DMS153 (cell line): ENCODE measurements around the gene TNFAIP1.
"Not testable (repeated sequence)": the region's sequence is repeated elsewhere in the genome, so short reads cannot be mapped to it uniquely, and the experiment has no call there.

Experiments used
- DNase-seq: peaks from one replicate; lab custom pipeline; 2025; lab: John Stamatoyannopoulos, UW

Gene TNFAIP1, protein sequence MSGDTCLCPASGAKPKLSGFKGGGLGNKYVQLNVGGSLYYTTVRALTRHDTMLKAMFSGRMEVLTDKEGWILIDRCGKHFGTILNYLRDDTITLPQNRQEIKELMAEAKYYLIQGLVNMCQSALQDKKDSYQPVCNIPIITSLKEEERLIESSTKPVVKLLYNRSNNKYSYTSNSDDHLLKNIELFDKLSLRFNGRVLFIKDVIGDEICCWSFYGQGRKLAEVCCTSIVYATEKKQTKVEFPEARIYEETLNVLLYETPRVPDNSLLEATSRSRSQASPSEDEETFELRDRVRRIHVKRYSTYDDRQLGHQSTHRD

DNA sequence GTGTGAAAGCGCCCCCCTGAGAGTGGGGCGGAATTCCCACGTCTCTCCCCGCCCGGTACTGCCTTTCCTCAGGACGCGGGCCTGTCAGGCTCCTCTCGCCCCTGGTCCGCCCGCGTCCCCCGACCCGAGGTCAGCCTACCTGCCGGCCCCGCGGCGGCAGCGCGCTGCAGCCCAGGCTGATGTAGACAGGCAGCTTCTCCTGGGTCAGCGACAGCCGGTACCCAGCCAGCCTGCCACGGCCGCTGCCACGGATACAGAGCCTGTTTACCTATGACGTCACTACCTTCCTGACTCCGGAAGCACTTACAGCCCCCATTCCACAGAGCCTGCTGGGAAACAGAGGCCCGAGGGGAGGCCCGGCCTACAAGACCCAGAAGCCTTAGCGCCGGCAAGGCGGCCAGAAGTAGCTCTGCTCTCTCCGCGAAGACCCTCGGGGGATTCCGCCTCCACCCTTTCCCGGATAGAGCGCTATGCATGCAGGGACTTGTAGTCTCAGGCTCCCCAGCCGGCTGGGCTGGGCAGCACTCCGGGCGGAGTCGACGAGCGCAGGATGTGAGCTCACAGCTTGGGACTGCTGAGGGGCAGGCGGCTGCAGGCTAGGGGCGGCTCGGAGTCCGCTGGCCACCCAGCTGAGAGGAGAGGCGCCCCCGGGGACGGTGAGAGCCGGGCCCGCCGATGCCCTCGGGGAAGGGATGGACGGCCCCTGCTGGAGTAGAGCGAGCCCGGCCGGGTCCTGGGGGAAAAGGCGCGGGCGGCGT is at the start of gene TNFAIP1, which contains the start of gene IFT20:
Gene TNFAIP1 (plus strand): TSS at position 561 of the 758 bp plus-strand sequence. CDS start 3,761 bp downstream, outside the sequence.
Gene IFT20 (minus strand): TSS at position 272 of the 758 bp plus-strand sequence. CDS start 3,487 bp downstream, outside the sequence.
- peak; percentile 100 for DNase-seq

DNA sequence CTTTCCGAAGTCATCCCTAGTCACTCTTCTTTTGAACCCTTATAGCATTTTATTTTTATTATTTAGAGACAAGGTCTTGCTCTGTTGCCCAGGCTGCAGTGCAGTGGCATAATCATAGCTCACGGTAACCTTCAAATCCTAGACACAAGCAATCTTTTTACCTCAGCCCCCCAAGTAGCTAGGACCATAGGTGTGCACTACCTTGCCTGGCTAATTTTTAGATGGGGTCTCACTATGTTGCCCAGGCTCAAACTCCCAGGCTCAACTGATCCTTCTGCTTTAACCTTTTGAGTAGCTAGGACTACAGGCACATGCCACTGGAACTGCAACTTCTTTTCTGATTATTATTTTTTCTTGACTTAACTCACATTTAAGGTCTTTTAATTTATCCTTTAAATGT is 49.6 kb upstream of the TNFAIP1 start:
- DNase-seq = no peak

DNA sequence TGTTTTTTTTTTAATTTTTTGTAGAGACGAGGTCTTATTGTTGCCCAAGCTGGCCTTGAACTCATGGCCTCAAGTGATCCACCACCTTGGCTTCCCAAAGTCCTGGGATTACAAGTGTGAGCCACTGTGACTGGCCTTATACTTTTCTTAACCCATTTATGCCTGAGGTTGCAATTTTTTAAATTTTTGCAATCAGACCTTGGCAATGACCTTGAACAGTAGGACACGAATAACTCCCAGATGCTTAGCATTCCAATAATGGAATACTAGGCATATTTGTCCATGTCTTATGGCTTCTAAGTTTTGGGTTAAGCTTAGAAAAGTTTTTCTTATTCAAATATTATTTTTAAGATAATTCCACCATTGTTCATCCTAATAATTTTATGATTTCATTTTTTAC is 44.9 kb upstream of the TNFAIP1 start:
- DNase-seq = no peak

DNA sequence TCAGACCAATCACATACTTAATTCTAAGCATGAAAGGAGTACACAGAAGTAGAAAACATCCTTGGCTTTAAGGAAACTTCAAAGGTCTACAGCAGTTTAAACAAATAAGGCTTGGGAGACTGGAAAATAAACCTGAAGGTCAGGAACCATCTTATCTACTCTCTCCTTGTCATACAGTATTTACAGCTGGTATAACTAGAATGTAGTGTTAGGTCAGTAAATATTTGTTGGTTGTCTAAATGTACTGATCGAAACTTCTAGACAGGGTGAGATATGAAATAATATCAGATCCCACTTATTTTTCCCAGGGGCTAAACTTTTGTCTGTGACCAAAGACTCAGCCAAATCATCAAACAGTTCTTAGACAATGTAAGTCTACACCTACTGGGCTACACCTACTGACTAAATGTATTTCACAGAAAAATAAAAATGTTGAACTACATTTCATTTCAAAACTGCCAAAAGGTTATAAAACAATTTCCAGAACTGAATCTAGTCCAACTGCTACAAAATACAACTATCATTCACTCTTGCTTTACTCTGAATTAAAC is 43.7 kb upstream of the TNFAIP1 start:
- no peak for DNase-seq

DNA sequence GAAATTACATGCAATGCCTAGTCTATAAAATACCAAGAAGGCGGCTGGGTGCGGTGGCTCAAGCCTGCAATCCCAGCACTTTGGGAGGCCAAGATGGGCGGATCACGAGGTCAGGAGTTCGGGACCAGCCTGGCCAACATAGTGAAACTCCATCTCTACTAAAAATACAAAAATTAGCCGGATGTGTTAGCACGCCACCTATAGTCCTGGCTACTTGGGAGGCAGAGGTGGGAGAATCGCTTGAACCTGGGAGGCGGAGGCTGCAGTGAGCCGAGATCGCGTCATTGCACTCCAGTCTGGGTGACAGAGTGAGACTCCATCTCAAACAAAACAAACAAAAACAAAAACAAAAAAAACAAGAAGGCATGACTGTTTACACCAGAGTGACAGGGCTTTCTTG is 42.7 kb upstream of the TNFAIP1 start:
- not testable (repeated sequence) for DNase-seq

DNA sequence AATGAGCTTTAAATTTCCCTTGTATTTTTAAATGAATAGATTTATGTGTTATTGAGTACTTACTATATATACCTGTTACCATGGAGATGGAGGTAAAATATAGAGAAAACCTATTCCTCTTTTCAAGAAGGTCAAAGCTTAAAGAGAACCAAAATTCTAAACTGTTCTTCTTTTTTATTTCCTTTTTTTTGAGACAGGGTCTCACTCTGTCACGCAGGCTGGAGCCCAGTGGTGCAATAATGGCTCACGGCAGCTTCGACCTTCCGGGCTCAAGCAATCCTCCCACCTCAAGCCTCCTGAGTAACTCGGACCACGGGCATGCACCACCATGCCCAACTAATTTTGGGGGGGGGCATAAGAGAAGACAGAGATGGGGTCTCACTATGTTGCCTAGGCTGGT is 41.6 kb upstream of the TNFAIP1 start:
- DNase-seq = no peak

DNA sequence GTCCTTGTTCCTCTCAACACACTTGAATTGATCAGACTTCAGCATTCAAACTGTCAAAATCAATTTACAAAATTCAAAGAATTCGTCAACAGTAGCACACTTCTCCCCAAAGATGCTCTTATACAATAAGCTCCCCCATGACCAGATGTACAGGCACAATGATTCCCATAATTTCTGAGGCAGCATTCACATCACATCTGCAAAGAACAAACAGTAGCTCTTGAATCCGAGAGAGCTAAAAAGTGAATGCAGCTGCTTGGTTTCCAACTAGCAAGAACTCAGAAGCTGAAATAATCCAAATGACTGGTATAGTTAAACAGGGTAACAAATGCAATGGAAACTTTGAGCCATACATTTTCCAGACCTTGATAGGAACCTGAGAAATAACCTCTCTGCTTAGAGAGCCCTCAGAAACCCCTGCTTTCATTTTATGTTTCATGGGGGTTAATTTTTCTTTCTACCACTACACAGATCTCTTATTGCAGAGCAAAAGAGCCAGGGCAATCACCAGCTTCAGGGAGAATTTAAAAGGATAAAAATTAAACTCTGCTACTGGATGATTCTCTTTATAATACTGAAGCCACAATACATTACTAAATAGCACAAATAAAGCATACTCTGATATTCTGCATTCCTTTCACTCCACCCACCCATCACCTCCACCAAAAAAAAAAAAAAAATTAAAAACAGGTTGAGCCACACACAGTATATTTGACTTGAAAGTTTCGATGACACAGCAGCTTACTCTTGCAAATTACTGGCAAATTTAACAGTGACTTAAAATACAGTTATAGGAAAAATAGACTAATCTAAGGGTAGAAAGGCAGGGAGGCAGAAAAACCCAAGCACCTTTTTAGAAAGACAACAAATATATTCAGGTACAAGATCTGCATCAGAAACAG is 39.6 kb upstream of the TNFAIP1 start:
- no peak for DNase-seq

DNA sequence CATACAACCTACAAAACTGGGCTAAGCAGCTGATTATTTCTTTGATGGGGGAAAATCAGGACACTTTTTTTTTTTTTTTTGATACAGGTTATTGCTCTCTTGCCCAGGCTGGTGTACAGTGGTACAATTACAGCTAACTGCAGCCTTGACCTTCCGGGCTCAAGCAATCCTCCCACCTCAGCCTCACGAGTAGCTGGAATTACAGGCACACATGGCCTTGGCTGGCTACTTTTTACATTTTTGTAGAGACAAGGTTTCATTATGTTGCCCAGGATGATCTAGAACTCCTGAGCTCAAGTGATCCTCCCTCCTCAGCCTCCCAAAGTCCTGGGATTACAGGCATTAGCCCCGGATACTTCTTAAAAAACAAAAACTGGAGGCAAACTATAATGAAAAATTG is 37.1 kb upstream of the TNFAIP1 start:
- no peak for DNase-seq

DNA sequence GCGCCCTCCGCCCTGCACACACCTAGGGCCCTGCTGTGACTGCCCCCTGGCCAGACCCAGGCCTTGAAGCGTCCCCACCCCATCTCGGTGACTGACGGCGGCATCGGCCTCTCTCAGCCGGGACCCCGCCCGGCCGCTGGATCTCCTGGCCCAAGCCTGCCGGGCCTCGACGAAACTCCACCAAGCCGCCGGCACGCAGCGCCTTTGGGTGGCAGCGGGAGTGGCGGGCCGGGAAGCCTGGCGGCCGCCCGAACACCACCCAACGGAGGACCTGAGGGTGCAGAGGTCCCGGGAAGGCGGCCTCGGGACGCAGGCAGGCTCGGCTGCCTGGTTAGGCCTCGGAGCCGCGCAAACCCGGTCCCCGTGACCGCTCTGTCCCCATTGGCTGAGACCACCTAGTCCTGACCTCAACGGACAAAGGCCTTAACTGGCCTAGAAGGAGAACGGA is 28.6 kb upstream of the TNFAIP1 start:
- no peak for DNase-seq

DNA sequence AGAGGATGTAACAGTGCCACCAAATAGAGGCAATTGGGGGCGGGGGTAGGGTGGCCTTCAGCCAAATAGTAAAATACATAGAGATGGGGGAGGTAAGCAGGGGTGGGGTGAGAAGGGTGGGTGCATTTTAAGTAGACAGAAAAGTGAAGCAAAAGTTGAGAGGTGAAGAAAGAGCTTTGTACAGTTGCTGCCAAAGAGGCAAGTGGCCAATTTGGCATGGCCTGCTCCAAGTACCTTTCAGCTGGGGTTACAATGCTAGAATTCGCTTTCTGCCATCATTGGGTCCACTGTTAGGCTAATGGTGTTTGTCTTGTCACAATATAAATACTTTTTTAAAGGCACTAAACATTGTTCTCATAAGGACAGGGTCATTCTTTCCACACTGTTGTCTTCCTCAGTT is 21.7 kb upstream of the TNFAIP1 start:
- DNase-seq = no peak

DNA sequence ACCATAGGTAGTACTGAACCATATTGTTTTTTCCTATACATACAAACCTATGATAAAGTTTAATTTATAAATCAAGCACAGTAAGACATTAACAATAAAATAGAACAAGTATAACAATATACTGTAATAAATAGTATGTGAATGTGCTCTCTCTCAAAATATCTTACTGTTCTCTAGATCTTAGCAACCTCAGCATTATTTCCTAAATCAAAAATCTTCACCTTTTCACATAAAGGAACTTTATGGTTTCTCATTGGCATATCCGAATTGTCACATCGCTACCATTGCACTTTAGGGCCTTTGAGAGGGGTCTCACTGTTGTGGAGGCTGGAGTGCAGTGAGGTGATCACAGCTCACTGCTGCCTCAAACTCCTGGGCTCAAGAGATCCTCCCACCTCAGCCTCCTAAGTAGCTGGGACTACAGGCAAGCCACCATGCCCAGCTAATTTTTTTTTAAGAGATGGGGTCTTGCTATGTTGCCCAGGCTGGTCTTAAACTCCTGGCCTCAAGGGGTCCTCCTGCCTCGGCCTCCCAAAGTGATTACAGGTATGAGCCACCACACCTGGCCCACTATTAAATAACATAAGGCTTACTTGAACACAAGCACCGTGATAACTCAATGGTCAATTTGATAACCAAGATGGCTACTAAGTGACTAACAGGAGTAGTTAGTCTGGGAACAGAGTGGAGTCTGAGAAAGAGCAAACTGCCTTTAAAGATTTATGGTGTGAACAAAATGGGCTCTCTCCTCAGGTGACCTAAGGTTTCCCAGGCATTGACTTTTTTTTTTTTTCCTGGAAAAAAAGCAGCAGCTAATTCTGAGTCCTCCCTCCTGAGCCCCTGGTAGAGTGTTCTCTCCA is 19.5 kb upstream of the TNFAIP1 start:
- DNase-seq = no peak

DNA sequence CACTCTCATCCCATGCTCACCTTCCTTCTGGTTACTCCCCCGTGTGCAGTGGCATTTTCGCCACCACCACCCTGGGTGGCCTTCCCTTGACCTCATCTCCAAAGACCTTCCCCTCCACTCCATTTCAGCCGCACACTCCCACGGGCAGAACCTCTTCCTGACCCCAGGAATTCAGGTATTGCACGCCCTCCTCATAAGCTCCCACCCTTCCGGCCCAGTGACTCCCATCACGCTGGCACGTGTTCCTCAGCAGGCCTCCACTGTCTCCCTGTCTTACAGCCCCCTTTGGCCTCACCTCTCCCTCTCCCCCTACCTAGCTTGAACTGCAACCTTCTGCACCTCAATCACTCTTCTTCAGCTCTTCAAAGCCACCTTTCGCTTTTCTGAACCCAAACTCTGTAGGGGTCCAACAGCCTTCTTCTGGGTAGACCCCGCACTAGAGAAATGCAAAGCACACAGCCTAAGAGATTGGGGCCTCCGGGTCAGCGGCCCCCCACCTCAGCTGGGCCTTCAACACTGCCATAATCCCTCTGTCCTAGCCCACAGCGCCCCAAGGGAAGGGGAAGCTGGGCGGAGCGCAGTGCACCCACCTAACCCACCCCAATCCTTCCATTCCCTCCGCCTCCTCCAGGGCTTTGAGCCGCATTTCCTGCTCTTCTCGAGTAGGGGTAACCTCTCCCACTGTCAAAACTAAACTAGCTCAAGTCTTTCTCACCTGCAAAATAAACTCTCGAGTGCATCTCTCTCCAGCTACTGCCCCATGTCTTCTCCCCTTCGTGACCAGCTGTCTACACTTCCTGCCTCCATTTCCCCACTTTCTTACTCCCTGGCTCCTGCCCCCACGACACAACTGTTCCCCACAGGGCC is 18.2 kb upstream of the TNFAIP1 start:
- no peak for DNase-seq

DNA sequence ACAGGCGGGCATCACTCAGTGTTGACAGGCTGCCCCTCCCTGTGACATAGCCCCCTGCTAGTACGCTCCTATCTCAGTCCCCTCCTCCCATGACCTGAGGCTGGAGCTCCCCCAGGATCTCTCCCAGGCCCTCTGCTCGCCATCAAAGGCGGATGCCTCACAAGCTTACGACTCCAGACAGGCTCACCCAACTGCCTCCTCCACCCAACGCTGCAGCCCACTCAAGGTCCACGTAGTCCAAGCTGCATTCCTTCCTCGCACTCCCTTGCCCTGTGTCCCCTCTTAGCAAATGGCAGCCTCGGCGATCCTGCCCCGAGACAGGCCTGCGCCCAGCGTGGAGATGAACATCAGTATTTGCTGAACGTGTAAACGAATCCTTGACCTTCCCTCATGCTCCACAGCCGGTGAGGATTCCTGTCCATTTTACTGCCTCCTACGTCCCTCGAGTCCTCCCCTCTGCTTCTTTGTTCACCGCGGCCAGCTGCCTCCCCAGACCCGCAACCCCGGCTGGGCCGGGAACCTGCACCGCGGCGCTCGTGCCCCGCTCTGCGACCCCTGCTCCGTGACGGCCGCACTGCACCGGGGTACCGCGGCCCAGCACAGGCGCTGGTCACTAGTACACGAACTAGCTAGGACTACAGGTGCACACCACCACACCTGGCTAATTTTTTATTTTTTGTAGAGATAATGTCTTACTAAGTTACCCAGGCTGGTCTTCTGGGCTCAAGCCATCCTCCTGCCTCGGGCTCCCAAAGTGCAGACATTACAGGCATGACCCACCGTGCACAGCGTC is 17.4 kb upstream of the TNFAIP1 start:
- no peak for DNase-seq

DNA sequence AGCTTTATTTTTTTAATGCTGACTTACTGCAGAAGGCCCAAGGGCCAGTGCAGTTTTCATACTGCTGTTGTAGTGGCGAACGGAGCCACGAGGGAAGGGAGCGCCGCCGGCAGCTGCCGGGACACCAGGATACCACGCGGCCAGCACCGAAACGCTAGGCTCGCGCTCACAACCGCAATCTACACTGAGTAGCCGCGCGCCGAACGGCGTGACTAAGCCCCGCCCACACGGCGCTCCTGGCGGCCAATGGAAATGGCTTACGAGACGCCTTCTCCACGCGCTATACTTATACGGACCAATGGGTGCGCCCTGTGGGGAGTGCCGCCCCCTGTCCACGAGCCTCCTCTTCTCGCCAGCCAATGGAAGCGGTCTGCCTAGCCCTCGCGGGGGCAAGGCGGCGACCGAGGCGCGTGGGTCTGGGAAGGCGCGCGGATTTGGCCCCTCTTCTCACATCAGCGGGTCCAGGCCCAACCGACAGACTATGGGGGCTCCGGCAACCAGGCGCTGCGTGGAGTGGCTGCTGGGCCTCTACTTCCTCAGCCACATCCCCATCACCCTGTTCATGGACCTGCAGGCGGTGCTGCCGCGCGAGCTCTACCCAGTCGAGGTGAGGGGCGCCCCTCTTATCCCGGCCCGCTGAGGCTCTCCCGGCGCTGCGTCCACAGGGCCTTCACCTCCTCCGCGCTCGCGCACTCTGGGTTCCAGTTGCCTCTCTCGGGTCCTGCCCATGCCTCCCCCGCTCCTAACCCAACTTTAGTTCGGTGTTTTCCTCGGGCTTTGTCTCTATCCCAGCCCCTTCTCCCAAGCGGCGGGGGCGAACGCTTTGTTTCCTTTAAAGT is 16.6 kb upstream of the TNFAIP1 start, which contains the start of gene TMEM97:
Gene TMEM97 (plus strand): TSS at position 442 of the 839 bp plus-strand sequence. CDS start 40 bp downstream, at position 482.
- peak; percentile 99 for DNase-seq

DNA sequence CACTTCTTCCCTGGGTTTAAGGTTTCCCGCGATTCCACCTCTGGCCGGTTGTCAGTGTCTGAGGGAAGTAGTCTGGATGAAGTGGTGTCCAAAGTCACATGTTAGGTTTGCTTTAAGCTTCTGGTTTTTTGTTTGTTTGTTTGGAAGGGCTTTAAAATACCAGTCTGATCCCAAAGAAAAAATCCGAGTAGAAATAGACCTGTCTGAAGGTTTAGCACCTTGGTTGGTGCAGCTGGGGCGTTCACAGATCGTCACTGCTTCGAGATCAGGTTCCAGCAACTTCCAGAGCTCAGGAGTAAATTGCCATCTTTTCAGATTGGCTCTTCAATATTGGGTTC is 16.0 kb upstream of the TNFAIP1 start:
- no peak for DNase-seq

DNA sequence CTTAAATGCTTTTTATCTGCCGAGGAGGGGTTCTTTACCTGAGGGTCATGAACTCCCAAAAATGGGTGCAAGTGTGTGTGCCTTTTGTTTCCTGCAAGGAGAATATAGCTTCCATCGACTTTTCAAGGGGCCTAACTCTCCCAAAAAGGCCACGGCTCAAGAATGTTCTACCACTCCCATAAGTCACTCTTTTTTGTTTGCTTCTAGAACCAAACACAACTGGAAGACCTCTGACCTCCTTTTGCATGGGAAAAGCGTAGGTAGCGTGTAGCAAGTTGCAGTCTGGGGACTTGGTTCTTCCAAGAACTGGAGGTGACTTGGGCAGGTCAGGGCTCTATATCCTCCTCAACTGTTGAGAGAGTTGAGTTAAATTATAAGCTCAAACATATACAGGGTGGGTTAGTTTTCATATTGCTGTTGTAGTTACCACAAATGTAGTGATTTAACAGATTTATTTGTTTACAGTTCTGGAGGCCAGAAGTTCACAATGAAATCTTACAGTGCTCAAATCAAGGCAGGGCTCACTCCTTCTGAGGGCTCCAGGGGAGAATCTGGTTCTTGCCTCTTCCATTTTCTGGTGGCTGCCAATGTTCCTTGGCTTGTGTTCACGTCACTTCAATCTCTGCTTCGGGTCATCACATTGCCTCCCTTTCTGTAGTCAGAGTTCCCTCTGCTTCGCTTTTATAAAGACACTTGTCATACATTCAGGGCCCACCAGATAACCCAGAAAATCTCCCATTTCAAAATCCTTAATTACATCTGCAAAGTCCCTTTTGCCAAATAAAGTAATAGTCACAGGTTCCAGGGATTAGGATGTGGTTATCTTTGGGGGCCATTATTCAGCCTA is 15.1 kb upstream of the TNFAIP1 start:
- DNase-seq = no peak

DNA sequence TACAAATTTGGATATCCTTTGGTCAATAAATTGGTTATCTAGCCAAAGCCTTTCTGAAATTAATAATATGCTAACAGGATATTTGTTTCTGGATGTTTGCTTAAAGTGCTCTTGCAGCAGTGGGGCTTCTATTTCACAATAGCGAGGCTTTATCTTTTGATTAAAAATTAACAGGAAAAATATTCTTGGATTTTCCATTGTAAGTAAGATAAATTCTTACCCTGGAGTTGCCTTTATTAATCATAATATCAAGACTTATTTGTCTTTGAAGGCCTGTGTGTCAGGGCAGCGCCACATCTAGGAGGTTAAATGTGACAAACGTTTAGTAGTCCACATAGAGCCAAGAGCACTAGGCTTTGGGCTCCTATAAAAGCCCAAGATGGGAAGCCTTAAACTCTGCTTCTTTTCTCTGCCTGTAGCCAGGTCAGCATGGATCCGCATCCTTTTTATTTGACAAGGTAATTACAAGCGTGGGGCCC is 11.3 kb upstream of the TNFAIP1 start:
- DNase-seq = no peak
